Retinal pigment epithelial cell (primary cell): ENCODE data around the gene TPCN1.

Experiments
- DNase-seq: peaks from one replicate; pipeline ENCODE4 v3.0.0-alpha.2; 2010; ENCODE audit warnings: low read depth
- H3K4me3 ChIP-seq: 2 replicates; pipeline ENCODE4 v1.5.1; 2011; ENCODE audit warnings: mild to moderate bottlenecking, low read length, control low read depth, moderate library complexity
- TF ChIP-seq, protein P1 (sequence below): conservative IDR thresholded peaks from 2 replicates; pipeline ENCODE4 v1.5.1; 2011; ENCODE audit warnings: low read depth, low read length, control low read depth, inconsistent platforms

Gene TPCN1

GRCh38 chr12:113299619-113300237, 78.5 kb downstream of the TPCN1 start:
- H3K4me3 ChIP-seq = no peak overlapping the region
- TF ChIP-seq, protein P1, sequence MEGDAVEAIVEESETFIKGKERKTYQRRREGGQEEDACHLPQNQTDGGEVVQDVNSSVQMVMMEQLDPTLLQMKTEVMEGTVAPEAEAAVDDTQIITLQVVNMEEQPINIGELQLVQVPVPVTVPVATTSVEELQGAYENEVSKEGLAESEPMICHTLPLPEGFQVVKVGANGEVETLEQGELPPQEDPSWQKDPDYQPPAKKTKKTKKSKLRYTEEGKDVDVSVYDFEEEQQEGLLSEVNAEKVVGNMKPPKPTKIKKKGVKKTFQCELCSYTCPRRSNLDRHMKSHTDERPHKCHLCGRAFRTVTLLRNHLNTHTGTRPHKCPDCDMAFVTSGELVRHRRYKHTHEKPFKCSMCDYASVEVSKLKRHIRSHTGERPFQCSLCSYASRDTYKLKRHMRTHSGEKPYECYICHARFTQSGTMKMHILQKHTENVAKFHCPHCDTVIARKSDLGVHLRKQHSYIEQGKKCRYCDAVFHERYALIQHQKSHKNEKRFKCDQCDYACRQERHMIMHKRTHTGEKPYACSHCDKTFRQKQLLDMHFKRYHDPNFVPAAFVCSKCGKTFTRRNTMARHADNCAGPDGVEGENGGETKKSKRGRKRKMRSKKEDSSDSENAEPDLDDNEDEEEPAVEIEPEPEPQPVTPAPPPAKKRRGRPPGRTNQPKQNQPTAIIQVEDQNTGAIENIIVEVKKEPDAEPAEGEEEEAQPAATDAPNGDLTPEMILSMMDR = no peak
- DNase-seq = peak; percentile 52

GRCh38 chr12:113301811-113302210, 80.5 kb downstream of the TPCN1 start:
- no peak for DNase-seq
- TF ChIP-seq, protein P1 = no peak
- H3K4me3 ChIP-seq = no peak overlapping the region

- H3K4me3 ChIP-seq = no peak overlapping the region
- DNase-seq = no peak
- TF ChIP-seq, protein P1 = no peak
These were observed 81.2 kb downstream of the TPCN1 start for GRCh38 chr12:113302466-113302865.

GRCh38 chr12:113302886-113303640, 81.8 kb downstream of the TPCN1 start:
- TF ChIP-seq, protein P1 = no peak
- peak; percentile 49 for DNase-seq
- H3K4me3 ChIP-seq = no peak overlapping the region

DNA sequence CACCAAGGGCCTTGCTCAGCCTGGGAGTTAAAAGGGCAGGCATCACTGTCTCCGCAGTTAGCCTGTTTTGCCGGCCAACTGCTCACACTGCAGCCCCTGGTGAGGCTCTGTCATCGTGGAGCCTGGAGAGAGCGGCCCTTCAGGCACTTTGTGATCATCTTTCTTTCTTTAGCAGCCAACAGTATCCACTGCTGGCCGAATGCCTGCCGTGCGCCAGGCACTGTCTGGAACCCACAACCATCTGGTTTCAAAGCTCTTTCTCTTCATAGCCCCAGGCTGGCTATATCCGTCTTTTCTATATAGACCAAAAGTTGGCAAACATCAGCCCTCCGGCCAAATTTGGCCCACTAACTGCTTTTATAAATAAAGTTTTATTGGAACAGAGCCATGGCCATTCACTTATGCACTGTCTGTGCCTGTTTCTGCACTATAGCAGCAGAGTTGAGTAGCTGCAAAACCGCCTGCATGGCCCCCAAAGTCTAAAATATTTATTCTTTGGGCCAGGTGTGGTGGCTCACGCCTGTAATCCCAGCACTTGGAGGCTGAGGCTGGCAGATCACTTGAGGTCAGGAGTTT, 84.1 kb downstream of the TPCN1 start:
- DNase-seq = no peak
- TF ChIP-seq, protein P1 = no peak
- H3K4me3 ChIP-seq = no peak overlapping the region

GRCh38 chr12:113306382-113306781, 85.1 kb downstream of the TPCN1 start:
- TF ChIP-seq, protein P1 = no peak
- no peak for DNase-seq
- H3K4me3 ChIP-seq = no peak overlapping the region

DNA sequence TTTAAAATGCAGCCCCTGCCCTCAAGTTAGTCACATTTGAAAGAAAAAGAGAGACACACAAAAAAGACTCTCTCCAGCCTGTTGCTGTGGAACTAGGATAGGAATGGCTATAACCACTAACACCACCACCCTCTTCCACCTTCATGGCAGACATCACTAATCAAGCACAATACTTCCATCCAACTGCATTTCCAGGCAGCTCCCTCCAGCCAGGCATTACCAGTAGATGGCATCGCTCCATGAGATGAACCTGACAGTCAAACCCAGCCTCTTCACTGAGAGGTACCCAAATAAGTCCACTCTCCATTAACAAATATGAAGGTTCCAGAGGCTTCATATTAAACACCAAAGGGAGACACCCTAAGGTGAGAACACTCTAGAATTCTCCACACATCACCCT, 89.2 kb downstream of the TPCN1 start:
- DNase-seq = no peak
- H3K4me3 ChIP-seq = no peak overlapping the region
- TF ChIP-seq, protein P1 = no peak
